ENCODE results near the gene IQUB. TPM values are rescaled to one million over a fixed set of nuclear protein-coding genes. Genes with fewer than 3 reads are reported as not detected.

IQUB gene
- total RNA-seq, 2 experiments from 2014 or later: not detected

GRCh38 chr7:123548406-123548805 is 14.0 kb upstream of the IQUB start:
- Histone ChIP-seq H3K36me3 (ENCODE audit: insufficient read depth, low read length) (peaks cover 49% of the 10 kb centered on the region), H3K4me1 (ENCODE audit: insufficient read depth, low read length) (no peaks in the 10 kb centered on the region), H3K9me3 (ENCODE audit: control insufficient read depth in 1 of 2, insufficient read depth in 1 of 2, low read length in 2 of 2) (no peaks in the 10 kb centered on the region), H3K27ac (ENCODE audit: low read depth in 1 of 2, low read length in 2 of 2) (no peak overlapping the region), H3K4me3 (ENCODE audit: low read length) (no peak overlapping the region), H3K27me3 (ENCODE audit: control insufficient read depth in 1 of 2, insufficient read depth in 2 of 2, low read length in 2 of 2) (no peaks in the 10 kb centered on the region)
- intact Hi-C loops (cut with DNase I, micrococcal nuclease): no loop called here
- POLR2A ChIA-PET: interaction anchor here (1.2 kb wide), 1 partner anchor 9 kb away, joined by 3 read pairs; no protein-coding TSS in a partner anchor
- CTCF ChIA-PET: no interaction called here
- H3K4me3 Mint-ChIP-seq: no peak overlapping the region
- ATAC-seq (ENCODE audit: poor library complexity) (no peak), DNase-seq (no peak)
- H3K9me3 Mint-ChIP-seq: no peaks in the 10 kb centered on the region
- H3K27me3 Mint-ChIP-seq: no peaks in the 10 kb centered on the region
- peaks cover 50% of the 10 kb centered on the region for H3K4me1 Mint-ChIP-seq (ENCODE audit: low read depth)
- H3K36me3 Mint-ChIP-seq (ENCODE audit: low read depth): peaks cover 70% of the 10 kb centered on the region
- no peak overlapping the region for H3K27ac Mint-ChIP-seq
- TF ChIP-seq CTCF (IDR thresholded peaks at IDR 0.05): no peak

- Histone ChIP-seq H3K9me3 (ENCODE audit: control insufficient read depth in 1 of 2, insufficient read depth in 1 of 2, low read length in 2 of 2) (no peaks in the 10 kb centered on the region), H3K27me3 (ENCODE audit: control insufficient read depth in 1 of 2, insufficient read depth in 2 of 2, low read length in 2 of 2) (peaks cover 0 to 3% of the 10 kb centered on the region in 2 experiments), H3K4me3 (ENCODE audit: low read length) (no peak overlapping the region), H3K36me3 (ENCODE audit: insufficient read depth, low read length) (peaks cover 7% of the 10 kb centered on the region), H3K4me1 (ENCODE audit: insufficient read depth, low read length) (peaks cover 6% of the 10 kb centered on the region), H3K27ac (ENCODE audit: low read depth in 1 of 2, low read length in 2 of 2) (no peak overlapping the region)
- intact Hi-C loops (cut with DNase I, micrococcal nuclease): loop anchor here in 1 of 2 experiments (2.0 kb wide), 1 partner anchor 47 kb away; no protein-coding TSS in a partner anchor
- ATAC-seq (ENCODE audit: poor library complexity) (no peak), DNase-seq (no peak)
- POLR2A ChIA-PET: interaction anchor here (1.0 to 1.5 kb wide), 3 partner anchors 9 to 17 kb away, joined by 3 to 4 read pairs (median 3); no protein-coding TSS in a partner anchor
- H3K4me3 Mint-ChIP-seq: no peak overlapping the region
- TF ChIP-seq CTCF (IDR thresholded peaks at IDR 0.05): no peak
- peaks cover 33% of the 10 kb centered on the region for H3K36me3 Mint-ChIP-seq (ENCODE audit: low read depth)
- H3K4me1 Mint-ChIP-seq (ENCODE audit: low read depth): peaks cover 14% of the 10 kb centered on the region
- H3K9me3 Mint-ChIP-seq: no peaks in the 10 kb centered on the region
- no peaks in the 10 kb centered on the region for H3K27me3 Mint-ChIP-seq
- H3K27ac Mint-ChIP-seq: no peak overlapping the region
- CTCF ChIA-PET: interaction anchor here (0.9 to 1.3 kb wide), 2 partner anchors 46 to 47 kb away, joined by 3 to 4 read pairs; no protein-coding TSS in a partner anchor
These were observed 5.5 kb upstream of the IQUB start for GRCh38 chr7:123539871-123540270.

- Histone ChIP-seq H3K9me3 (ENCODE audit: control insufficient read depth in 1 of 2, insufficient read depth in 1 of 2, low read length in 2 of 2) (no peaks in the 10 kb centered on the region), H3K27me3 (ENCODE audit: control insufficient read depth in 1 of 2, insufficient read depth in 2 of 2, low read length in 2 of 2) (peaks cover 0 to 3% of the 10 kb centered on the region in 2 experiments), H3K27ac (ENCODE audit: low read depth in 1 of 2, low read length in 2 of 2) (no peak overlapping the region), H3K36me3 (ENCODE audit: insufficient read depth, low read length) (peaks cover 6% of the 10 kb centered on the region), H3K4me3 (ENCODE audit: low read length) (no peak overlapping the region), H3K4me1 (ENCODE audit: insufficient read depth, low read length) (peaks cover 13% of the 10 kb centered on the region)
- Mint-ChIP-seq H3K27me3 (no peaks in the 10 kb centered on the region), H3K4me3 (no peak overlapping the region), H3K27ac (no peak overlapping the region), H3K4me1 (ENCODE audit: low read depth) (peaks cover 23% of the 10 kb centered on the region), H3K36me3 (ENCODE audit: low read depth) (peaks cover 34% of the 10 kb centered on the region), H3K9me3 (no peaks in the 10 kb centered on the region)
- ChIA-PET CTCF (no interaction called here), POLR2A (interaction anchor here (1.0 to 1.5 kb wide), 3 partner anchors 10 to 18 kb away, joined by 3 to 4 read pairs (median 3); no protein-coding TSS in a partner anchor)
- no peak for ATAC-seq (ENCODE audit: poor library complexity)
- intact Hi-C loops (cut with DNase I, micrococcal nuclease): loop anchor here in 1 of 2 experiments (1.0 to 2.0 kb wide), 2 partner anchors 46 to 206 kb away; no protein-coding TSS in a partner anchor
- no peak for DNase-seq
- TF ChIP-seq CTCF (IDR thresholded peaks at IDR 0.05): no peak
These were observed 4.5 kb upstream of the IQUB start for GRCh38 chr7:123538897-123539296.
